ENCODE results near the gene PPM1B.

DNA sequence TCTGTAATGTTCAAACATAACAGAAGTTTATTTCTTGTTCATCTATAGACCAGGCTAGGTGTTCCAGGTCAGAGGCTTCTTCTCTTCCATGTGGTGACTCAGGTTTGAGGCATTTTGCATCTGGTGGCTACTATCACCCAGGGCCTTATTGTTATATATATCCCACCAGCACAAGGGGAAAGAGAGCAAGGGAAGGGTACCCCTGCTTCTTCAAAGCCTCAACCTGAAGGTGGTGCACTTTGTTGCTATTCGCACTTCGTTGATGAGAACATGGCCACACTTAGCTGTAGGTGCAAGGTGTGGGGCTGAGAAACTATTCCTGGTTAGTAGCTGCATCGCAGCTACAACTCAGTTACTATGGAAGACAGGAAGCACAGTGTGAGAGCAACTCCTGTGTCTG is 79.2 kb downstream of the PPM1B start:
- TF ChIP-seq, protein P1, sequence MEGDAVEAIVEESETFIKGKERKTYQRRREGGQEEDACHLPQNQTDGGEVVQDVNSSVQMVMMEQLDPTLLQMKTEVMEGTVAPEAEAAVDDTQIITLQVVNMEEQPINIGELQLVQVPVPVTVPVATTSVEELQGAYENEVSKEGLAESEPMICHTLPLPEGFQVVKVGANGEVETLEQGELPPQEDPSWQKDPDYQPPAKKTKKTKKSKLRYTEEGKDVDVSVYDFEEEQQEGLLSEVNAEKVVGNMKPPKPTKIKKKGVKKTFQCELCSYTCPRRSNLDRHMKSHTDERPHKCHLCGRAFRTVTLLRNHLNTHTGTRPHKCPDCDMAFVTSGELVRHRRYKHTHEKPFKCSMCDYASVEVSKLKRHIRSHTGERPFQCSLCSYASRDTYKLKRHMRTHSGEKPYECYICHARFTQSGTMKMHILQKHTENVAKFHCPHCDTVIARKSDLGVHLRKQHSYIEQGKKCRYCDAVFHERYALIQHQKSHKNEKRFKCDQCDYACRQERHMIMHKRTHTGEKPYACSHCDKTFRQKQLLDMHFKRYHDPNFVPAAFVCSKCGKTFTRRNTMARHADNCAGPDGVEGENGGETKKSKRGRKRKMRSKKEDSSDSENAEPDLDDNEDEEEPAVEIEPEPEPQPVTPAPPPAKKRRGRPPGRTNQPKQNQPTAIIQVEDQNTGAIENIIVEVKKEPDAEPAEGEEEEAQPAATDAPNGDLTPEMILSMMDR (IDR thresholded peaks at IDR 0.05), result no peak
- TF ChIP-seq POLR2A (IDR thresholded peaks at IDR 0.05), result no peak

Data from thyroid gland (tissue), 4 donors.